ENCODE results near the gene EGFLAM.

The EGFLAM gene

DNA sequence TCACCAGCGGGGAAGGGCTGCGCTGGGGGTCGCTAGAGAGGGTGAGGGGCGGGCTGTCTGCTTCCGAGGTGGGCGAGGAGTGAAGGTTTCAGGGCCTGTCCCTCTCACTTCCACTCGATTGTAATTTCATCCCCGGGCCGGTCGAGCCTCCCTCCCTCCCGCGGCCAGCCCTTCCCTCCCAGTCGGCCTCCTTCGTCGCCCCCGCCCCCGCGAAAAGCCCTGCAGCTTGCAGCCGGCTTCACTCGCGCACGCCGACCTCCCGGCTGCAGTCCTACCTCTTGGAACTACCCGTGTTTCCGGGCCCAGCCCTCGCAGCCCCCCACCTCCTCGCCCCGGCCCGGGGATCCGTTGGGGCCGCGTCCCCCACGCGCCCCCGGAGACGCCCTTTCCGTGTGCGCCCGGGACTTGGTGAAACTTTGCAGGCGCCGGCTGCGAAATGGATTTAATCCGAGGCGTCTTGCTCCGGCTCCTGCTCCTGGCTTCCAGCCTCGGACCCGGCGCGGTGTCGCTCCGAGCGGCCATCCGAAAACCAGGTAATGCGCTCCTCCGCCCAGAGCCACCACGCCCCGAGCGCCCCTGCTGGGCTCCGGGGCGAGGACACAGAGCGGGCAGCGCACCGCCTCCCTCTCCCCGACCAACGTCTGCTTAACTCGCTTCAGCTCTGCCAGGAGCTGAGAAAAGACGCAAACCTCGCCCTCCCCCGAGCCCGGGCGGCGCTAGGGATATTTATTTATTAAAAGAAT is at the start of gene EGFLAM:
Gene EGFLAM (plus strand): TSS at position 241 of the 743 bp plus-strand sequence. CDS start 196 bp downstream, at position 437.
- peak; percentile 85 for FAIRE-seq
- DNase-seq (ENCODE audit: insufficient read length, low spot score): peak; percentile 78

DNA sequence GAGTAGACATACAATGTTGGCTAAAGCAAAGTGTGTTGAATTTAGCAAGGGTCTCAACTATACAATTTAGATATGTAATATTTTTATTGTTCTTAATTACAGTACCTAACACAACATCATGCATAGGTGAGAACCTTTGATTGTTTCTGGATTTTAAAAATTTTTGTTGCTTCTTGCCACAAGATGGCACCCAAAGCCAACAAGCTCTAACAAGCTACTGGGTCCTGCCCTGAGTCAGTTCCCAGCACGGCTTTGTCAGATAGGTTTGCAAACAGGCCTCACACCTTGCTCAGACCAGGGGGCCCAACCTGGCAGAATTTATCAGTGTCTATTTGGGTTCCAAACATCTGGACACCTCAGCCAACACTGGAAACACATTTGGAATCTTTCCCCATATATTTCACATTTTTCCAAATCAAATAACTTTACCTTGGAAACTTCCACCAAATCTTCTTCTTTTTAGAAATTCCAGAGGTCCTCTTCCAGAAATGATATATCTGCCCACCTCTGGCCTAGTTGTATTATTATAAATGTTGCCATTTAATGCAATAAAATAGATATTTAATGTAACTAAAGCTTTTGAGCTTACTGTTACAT is 49.5 kb upstream of the EGFLAM start:
- FAIRE-seq: no peak
- DNase-seq (ENCODE audit: insufficient read length, low spot score): peak; percentile 73

- FAIRE-seq: peak; percentile 13
These were observed 47.5 kb upstream of the EGFLAM start for GRCh38 chr5:38210676-38211353.

GRCh38 chr5:38211354-38211710 is 47.0 kb upstream of the EGFLAM start:
- DNase-seq (ENCODE audit: insufficient read length, low spot score) (no peak), FAIRE-seq (peak; percentile 16)

More at GRCh38 chr5:38210676-38211353, 47.5 kb upstream of the EGFLAM start:
- DNase-seq (ENCODE audit: insufficient read length, low spot score): no peak

GRCh38 chr5:38212307-38212706 is 46.1 kb upstream of the EGFLAM start:
- DNase-seq (ENCODE audit: insufficient read length, low spot score) (no peak), FAIRE-seq (no peak)

- FAIRE-seq (no peak), DNase-seq (ENCODE audit: insufficient read length, low spot score) (no peak)
These were observed 32.3 kb upstream of the EGFLAM start for GRCh38 chr5:38226091-38226490.

- DNase-seq (ENCODE audit: insufficient read length, low spot score) (no peak), FAIRE-seq (peak; percentile 20)
These were observed 29.4 kb upstream of the EGFLAM start for GRCh38 chr5:38228914-38229313.

GRCh38 chr5:38234737-38235136 is 23.6 kb upstream of the EGFLAM start:
- no peak for FAIRE-seq
- DNase-seq (ENCODE audit: insufficient read length, low spot score): no peak

DNA sequence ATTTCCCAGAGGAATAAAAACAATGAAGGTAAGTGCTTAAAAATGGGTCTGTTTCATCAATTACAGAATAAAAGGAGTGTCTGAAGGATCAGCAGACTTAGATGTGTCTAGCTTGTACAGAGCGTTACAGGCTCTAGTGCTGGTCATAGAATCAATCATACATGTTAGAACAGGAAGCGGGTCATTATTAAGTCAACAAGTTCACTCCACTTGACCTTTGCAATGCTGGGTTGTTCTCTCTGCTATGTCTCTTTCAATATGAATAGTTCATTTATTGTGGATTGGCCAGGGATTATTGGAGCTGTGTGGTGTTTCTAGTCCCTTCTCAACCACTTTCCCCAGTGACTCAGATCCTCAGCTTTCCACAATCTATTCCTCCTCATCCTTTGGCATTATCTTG is 20.7 kb upstream of the EGFLAM start:
- no peak for FAIRE-seq
- no peak for DNase-seq (ENCODE audit: insufficient read length, low spot score)

DNA sequence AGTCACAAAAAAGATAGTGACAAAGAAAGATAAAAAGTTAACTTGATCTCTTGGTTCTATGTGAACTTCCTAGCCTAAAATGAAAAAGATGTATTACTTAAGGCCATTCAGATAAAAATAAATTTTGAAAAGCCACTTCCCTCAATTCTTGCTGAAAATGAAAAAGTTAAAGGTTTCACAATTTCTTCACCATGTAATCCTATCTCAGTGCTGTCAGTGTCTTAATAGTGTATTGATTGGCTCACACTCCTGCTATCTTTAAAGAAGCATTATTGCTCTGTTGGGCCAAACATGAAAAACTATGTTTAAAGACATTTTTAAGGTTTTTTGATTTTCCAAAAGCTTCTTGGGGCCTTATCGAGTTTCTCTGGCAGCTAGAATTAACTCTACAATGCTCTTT is 18.1 kb upstream of the EGFLAM start:
- no peak for FAIRE-seq
- no peak for DNase-seq (ENCODE audit: insufficient read length, low spot score)

DNA sequence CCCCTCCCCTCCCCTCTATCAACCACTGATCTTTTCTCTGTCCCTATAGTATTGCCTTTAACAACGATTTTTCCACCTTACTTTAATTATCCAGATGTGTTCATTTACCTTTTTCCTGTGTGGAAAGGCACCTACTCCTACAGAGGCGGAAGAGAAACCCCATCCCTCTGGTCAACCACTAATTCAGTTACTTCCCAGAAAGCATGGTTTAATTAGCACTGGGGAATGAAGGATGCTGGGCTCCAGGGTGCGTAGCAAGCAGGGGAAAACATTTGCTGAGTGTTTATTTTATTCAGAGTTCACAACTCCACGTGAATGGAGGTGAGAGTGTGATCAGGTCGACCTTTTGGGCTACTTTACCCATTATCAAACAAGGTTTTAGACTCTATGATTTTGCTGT is 16.7 kb upstream of the EGFLAM start:
- no peak for DNase-seq (ENCODE audit: insufficient read length, low spot score)
- FAIRE-seq: no peak

DNA sequence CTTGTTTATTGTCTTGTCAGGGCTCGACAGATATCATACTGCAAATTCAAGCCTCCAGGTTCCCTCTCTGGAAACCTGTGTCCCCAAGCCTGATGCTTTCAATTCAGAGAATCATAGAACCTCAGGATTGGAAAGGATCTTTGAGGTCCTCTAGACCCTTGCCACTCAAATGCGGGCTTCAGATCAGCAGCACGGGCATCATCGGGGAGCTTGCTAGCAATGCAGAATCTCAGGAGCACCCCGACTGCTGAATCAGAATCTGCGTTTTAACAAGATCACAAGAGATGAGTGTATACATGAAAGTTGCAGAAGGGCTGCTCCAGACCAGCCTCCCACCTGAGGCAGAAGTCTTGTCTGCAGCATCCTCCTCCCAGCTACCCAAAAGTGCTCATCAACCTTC is 13.1 kb upstream of the EGFLAM start:
- DNase-seq (ENCODE audit: insufficient read length, low spot score): no peak
- no peak for FAIRE-seq

- no peak for DNase-seq (ENCODE audit: insufficient read length, low spot score)
- no peak for FAIRE-seq
These were observed 9.1 kb upstream of the EGFLAM start for GRCh38 chr5:38249301-38249700.

DNA sequence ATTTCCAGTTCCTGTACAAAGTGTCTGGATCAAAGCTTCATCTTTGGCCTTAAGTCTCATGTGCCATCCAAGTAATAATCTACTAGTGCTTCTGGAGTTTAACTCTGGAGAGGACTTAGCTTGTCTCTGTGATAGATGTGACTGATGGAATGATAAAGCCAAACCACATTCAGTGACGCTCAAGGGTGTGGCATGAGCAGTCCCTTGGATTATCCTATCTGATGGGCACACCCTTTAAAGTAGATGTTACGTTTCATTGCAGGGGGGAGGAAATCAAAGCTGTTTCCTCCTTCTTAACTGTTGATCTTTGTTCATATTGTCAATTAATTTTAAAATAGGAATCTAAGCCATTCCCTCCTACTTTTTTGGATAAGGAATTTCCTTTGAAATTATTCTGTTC is 8.5 kb upstream of the EGFLAM start:
- FAIRE-seq: no peak

GRCh38 chr5:38250763-38251448 is 7.5 kb upstream of the EGFLAM start:
- DNase-seq (ENCODE audit: insufficient read length, low spot score) (no peak), FAIRE-seq (peak; percentile 88)

More for the DNA sequence above, 8.5 kb upstream of the EGFLAM start:
- DNase-seq (ENCODE audit: insufficient read length, low spot score): no peak

- FAIRE-seq (peak; percentile 76), DNase-seq (ENCODE audit: insufficient read length, low spot score) (no peak)
These were observed 4.6 kb upstream of the EGFLAM start for GRCh38 chr5:38253759-38254158.

DNA sequence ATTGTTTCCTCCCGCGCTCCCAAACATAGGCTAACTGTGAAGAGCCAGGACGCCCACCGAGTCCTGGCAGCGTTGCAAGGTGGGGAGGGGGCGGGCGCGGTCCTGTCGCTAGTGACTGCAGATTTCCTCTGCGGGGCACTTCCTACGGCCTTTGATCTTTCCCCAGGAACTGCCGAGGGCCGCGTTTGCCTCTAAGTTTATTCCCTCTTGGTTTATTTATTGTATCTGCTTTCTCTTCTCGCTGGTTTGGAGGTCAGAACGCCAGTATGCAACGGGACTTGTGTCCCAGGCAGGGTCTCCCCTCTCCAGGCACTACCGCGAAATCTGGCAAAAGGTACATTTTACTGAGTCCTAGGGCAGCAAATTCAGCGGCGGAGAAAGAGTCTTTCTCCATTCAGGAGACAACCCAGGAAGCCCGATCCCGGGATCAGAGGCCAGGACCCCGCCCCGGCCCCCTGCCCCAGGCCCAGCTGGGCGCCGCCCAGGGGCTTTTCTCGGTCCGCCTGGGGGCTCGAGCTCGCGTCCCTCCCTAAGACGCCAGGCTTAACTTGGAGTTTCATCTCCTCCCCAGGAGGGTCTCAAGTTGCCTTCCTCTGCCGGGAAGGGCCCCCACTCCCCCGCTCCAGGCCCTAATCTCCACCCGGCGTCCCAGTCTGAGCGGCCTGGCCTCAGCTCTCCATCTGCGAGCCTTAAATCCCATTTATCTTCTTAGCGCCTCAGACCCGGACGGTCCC is 884 bp upstream of the EGFLAM start:
- no peak for FAIRE-seq
- DNase-seq (ENCODE audit: insufficient read length, low spot score): no peak

GRCh38 chr5:38258042-38258318 is 379 bp upstream of the EGFLAM start:
- DNase-seq (ENCODE audit: insufficient read length, low spot score): no peak
- no peak for FAIRE-seq

DNA sequence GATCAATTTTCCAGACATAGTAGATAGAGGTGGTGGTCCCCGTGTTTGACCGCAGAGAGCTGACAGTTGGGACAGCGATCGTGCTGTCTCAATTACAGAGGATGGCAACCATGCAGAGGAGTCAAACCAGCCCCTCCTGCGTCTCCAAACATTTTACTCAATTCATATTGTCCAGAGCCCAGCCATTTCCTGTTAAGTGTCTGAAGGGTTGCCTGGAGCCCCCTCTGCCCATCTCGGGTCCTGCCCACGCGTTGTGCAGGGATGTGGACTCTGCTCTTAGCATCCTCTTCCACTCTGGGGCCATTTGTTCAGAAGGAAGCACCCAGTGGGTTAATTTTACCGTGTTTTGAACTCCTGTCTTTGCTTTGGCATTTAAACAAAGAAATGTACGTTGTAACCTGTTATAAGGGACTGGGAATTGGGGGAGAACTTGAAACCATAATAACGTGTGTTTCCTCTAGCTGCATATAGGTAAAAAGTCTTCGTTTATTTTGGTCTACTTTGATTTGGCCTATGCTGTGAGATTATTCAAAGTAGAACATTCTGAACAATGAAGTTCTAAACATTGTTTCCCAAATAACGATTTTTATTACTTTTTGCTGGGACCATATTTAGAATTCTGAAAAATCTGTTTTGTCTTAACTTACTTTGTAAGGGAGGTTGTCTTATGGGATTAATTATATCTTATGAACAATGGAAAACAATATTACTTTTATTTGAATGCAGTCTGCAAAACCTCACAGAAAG is 876 bp downstream of the EGFLAM start:
- peak; percentile 34 for DNase-seq (ENCODE audit: insufficient read length, low spot score)
- FAIRE-seq: no peak

- no peak for FAIRE-seq
- DNase-seq (ENCODE audit: insufficient read length, low spot score): no peak
These were observed 1.4 kb downstream of the EGFLAM start for GRCh38 chr5:38259809-38260160.
